GM19455 (cell line): ENCODE results near the gene IQCE.

Experiments used
- ATAC-seq: cut with Tn5 transposase; IDR thresholded peaks from one replicate; pipeline ENCODE4 v1.9.1; 2021; ENCODE audit not compliant: unreplicated experiment

The IQCE gene

DNA sequence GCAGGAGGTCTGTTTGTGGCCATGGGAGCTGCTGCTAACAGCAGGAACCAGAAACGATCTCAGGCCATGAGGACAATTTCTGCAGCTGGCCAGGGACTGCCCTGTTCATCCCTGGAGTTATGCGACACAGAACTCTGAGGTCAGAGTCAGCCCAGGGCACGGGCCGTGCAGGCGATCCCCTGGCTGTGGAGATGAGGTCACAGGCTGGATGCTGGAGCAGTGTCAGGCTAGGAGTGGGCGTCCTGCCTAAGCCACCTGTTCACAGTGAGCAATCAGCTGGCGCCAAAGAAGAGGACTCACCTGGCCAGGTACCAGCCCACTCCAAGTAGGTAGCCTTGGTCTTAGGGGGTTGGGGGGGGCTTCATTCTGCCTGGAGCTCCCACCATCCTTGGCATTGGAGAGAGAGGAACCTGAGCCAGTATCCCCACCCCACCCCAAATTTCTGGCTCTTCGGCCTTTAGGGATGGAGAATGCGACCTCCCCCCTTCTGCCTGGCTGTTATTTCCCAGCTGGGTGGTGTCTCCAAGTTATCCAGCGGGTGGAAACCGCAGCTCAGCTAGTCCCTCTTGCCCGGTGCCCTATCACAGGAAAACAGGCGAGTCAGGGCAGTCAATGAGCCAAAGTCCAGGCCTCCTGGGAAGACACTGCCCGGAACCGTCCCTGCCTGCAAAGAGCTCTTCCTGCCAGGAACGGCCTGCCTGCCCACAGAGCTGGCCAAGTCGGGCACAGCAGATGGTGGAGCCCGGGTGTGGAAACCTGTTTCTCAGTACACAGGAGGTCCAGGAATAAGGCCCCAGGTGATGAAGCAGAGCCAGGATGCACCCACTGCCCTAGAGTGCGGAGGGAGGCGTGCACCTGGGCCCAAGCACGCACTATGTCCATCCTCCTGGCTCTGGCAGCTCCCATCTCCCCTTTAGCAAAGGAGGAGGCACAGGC is 71.2 kb downstream of the IQCE start:
- ATAC-seq = no peak

GRCh38 chr7:2631946-2632732 is 73.4 kb downstream of the IQCE start, which contains the start of gene TTYH3:
Gene TTYH3 (plus strand): TSS chr7:2631986. CDS start chr7:2632156, 170 bp downstream.
- peak; percentile 33 for ATAC-seq

DNA sequence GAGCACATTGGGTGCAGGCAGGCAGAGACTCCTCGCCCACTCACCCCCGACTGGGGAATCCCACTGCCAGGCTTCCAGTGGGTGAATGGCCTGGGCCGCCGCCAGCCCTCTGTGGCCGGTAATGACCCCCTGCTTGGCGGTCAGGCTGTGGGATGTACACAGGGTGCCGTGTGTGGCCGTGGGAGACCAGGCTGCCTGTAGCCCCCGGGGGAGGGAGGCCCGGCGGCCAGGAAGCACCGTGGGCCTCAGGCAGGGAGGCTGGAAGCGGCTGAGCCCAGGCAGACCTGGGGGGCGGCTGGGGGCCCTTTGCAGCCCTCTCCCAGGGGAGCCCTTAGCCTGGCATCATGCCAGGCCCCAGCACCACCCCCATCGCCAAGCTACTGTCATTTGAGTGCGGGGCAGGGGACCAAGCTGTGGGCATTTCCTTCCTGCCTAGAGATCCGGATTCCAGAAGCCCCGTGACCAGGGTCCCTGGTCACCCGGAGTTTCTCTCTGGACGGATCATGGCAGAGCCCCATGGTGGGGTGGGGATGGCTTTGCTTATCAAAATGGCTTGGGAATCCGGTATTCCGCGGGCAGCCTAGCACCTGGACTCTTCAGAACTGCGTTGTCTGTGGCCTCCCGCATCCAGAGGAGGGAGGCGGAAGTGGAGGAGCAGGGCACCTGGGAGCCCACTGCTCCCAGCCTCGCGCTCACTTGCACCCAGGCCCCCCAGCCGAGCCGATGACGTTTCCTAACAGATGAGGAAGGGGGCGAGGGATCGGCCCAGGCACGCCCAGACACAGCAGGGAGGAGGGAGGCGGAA is 74.2 kb downstream of the IQCE start:
- ATAC-seq = no peak

GRCh38 chr7:2633538-2634266 is 74.9 kb downstream of the IQCE start:
- ATAC-seq = no peak

- no peak for ATAC-seq
These were observed 75.7 kb downstream of the IQCE start for GRCh38 chr7:2634267-2635145.

DNA sequence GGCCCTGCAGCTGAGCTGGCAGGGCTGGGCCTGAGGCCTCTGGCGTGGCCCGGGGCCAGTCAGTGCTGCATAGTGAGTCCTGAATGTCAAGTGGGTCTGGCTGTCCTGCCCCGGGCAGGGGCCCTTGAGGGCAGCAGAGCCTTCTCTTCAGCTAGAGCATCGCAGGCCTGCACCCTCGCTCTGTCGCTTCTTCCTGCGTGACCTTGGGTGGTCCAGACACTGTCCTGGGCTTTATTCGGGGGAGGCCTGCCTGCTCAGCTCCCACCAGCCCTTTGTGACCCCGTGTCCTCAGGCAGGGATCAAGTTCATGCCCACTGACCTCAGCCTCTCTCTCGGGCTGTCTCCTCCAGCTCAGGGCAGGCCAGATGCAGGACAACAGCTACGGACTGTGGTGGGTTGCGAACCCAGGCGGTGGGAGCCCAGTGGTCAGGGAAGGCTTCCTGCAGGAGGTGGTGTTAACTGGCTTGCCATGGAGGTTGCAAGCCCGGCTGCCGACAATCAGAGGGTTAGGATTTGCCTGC is 76.4 kb downstream of the IQCE start:
- ATAC-seq = no peak

GRCh38 chr7:2635810-2636701 is 77.3 kb downstream of the IQCE start:
- no peak for ATAC-seq

- no peak for ATAC-seq
These were observed 78.3 kb downstream of the IQCE start for GRCh38 chr7:2637066-2637471.

DNA sequence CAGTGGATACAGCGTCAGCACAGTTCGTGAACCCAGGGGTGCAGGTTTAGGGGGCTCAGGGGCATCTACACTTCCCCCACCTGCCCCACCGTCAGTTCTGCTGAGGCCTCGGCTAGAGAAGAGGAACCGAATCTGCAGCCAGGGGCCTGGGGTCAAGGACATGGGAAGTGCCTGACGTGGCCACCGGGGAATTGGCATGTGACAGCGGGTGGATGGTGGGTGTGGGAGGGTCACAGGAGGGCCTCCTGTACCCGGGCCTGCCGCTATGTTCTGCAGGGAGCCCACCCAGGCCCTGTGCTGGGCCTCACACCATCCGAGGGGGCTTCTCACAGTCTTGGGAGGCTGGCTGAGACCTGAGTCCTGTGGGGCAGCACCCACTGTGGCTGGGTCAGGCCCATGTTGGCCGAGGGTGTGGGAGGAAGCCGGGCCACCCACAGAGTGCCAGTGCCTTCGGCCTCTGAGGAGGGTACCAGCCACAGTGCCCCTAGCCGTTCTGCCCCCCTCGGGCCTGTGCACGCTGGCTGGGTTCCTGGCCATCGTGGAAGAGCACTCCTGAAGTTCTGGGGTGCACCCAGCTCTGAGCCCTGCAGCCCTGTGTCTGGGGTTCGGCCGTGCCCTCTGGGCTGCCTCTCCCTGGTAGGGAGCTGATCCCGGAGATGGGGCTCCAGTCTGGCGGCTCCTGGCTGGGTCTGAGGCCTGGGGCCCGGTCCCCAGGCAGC is 78.9 kb downstream of the IQCE start:
- no peak for ATAC-seq

- ATAC-seq = no peak
These were observed 79.6 kb downstream of the IQCE start for GRCh38 chr7:2638224-2638991.

- ATAC-seq = no peak
These were observed 80.5 kb downstream of the IQCE start for GRCh38 chr7:2639181-2639681.

- ATAC-seq = no peak
These were observed 81.1 kb downstream of the IQCE start for GRCh38 chr7:2639695-2640481.

DNA sequence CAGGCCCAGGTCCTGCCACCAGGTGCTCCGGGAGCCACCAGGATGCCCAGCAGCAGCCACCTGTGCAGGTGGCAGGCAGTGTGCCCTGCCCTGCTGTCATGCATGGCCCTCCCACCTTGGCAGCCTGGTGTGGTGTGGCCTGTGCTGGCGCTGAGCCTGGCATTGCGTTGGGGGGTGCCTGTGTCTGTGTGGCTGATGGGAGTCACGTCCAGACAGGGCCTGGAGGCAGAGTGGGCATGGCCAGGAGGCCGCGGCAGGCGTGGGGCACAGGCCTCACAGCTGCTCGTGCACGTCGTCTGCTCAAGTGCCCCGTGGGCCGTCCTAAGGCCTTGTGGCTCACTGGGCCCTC is 81.7 kb downstream of the IQCE start:
- no peak for ATAC-seq

DNA sequence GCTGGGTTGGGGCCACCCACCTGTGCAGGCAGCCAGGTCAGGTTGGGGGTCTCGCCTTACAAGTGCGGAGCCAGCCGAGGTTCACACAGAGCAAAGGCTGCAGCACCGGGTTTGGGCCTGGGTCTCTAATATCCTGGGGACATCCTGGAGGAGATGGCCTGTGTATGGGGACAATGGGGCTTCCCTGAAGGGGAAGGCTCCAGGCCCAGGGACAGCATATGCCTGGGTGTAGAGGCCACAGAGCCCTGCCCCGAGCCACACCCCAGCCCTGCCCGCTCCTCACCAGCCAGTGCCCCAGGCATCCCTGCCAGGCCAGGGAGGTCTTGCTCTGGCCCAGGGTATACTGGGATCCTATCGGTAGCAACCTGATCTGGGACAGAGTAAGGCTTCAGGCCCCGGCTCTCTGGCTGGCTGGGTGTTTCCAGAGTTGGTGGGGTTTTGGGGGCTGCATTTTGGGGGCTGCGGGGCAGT is 82.1 kb downstream of the IQCE start:
- no peak for ATAC-seq

DNA sequence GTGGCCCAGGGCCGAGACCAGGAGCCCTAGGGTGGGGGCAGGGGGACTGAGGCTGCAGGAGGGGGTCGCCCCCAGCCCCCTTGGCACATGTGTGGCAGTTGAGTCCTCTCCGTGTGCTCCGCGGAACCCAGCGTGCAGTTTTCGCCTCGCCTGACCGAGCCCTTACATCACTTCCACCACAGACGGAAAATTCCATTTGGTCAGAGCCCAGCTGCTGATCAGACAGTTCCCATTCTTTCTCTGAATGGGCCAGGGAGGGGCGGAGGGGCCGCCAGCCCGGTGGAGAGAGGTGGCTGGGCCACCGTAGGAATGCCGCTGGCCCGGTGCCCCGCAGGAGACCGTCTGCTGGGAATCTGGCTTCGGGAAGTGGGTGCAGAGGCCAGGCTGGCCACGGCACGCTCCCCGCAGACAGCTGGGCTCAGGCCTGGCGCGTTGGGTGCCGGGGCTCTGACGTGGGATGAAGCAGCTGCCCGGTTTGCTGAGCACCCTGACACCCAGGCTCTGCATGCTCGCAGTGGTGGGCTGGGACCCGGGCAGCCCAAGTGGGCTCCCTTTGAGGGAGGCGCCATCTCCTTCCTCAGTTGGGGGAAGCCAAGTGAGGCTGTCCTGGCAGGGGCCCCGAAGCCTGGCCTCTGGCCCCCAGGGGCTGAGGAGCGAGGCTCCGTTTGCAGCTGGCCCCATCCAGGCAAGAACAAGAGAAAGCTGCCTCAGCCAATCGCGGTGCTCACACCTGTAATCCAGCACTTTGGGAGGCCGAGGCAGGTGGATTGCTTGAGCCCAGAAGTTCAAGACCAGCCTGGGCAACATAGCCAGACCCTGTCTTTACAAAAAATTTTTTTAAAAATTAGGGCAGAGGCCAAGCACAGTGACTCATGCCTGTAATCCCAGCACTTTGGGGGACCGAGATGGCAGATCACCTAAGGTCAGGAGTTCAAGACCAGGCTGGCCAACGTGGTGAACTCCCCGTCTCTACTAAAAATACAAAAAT is 82.9 kb downstream of the IQCE start:
- no peak for ATAC-seq
